Aorta (tissue), 5 donors: Measurements from ENCODE around the gene PTGIS. TPM values are rescaled to one million over a fixed set of nuclear protein-coding genes. Genes with fewer than 3 reads are reported as not detected.

Experiments
- ATAC-seq: fragments of 200-7000 bp; cut with Tn5 transposase; one replicate; pipeline ENCODE4 v1.9.1; 2022; ENCODE audit warnings: moderate library complexity; ENCODE audit not compliant: low FRiP score
- DNase-seq, 2 donors: peaks; one replicate each; pipeline ENCODE4 v3.0.0-alpha.2; 2020
- H3K27ac ChIP-seq, 2 donors: one replicate each; pipeline ENCODE4 v1.5.1; 2013; ENCODE audit warnings: low read length in 2 of 2, mild to moderate bottlenecking in 2 of 2, moderate library complexity in 2 of 2, control low read depth in 1 of 2, inconsistent platforms in 1 of 2, low read depth in 1 of 2
- H3K27me3 ChIP-seq, 2 donors: one replicate each; pipeline ENCODE4 v1.6.1; 2013; ENCODE audit warnings: control low read depth in 1 of 2, low read length in 1 of 2, mild to moderate bottlenecking in 1 of 2, moderate library complexity in 1 of 2; ENCODE audit not compliant: insufficient read depth in 2 of 2, control insufficient read depth in 1 of 2
- H3K36me3 ChIP-seq, 2 donors: one replicate each; pipeline ENCODE4 v1.6.1; 2013; ENCODE audit warnings: control low read depth in 1 of 2, low read length in 1 of 2, mild to moderate bottlenecking in 1 of 2; ENCODE audit not compliant: insufficient read depth in 2 of 2, control insufficient read depth in 1 of 2
- H3K4me1 ChIP-seq, 2 donors: one replicate each; pipeline ENCODE4 v1.6.1; 2013; ENCODE audit warnings: low read length in 2 of 2, control low read depth in 1 of 2, mild to moderate bottlenecking in 1 of 2, moderate library complexity in 1 of 2; ENCODE audit not compliant: insufficient read depth in 2 of 2, control insufficient read depth in 1 of 2
- H3K4me3 ChIP-seq, 2 donors: one replicate each; pipeline ENCODE4 v1.5.1; 2013; ENCODE audit warnings: low read length in 2 of 2, control low read depth in 1 of 2, mild to moderate bottlenecking in 1 of 2
- H3K9me3 ChIP-seq: one replicate; pipeline ENCODE4 v1.6.1; 2013; ENCODE audit warnings: mild to moderate bottlenecking, low read length; ENCODE audit not compliant: control insufficient read depth
- WGBS, 2 donors: extraction: QIAGEN DNeasy Blood & Tissue Kit; methylation state at CpG; one replicate each; pipeline ENCODE4 v1.1.7; 2013; 5-methylcytosine and 5-hydroxymethylcytosine counted together
- intact Hi-C, 2 donors: fragments of 100-400 bp; cut with DNase I; formaldehyde crosslinking; loops; one replicate each; pipeline versions ENCODE4 v1.14.2 to v1.15.0; 2022
- polyA plus RNA-seq, 2 donors: library from polyadenylated mRNA; stranded (reverse); fragments of 200-250 nt; gene quantifications; one replicate each; pipeline ENCODE4 v1.2.3, GENCODE V29; 2013
- total RNA-seq, 2 donors: library from RNA; stranded (reverse); fragmentation: NEBNext Ultra II Directional; extraction: Animal tissue kit (Norgen Biotek cat#: 25700); gene quantifications; one replicate each; pipeline ENCODE4 v1.2.1, GENCODE V29; 2021
- donor health status: healthy with polysubstance abuse.
- donor health status: Bipolar disorder and iron deficiency.
- donor health status: DM: no; HTN: no; CAD: no.
- donor health status: DM: no; HTN: no; CAD: no.
- donor health status: DM: yes; HTN: yes; CAD: no.

PTGIS gene
- total and polyA plus RNA-seq, 4 donors, result 53.6 to 637 (median 233) TPM

- no peak overlapping the region for H3K27ac ChIP-seq
These were observed 103.4 kb downstream of the PTGIS start for GRCh38 chr20:49464556-49464955.

GRCh38 chr20:49462626-49463025 lies 105.3 kb downstream of the PTGIS start:
- no peaks in the 10 kb centered on the region for H3K36me3 ChIP-seq
- intact Hi-C loops, result no loop called here
- ATAC-seq (no peak), DNase-seq (no peak)
- WGBS, 2 donors, result 17 to 20% methylated on average over 6 of the region's 6 CpGs
- no peaks in the 10 kb centered on the region for H3K27me3 ChIP-seq
- H3K4me1 ChIP-seq, result no peaks in the 10 kb centered on the region
- no peak overlapping the region for H3K4me3 ChIP-seq
- H3K27ac ChIP-seq, result no peak overlapping the region
- H3K9me3 ChIP-seq, result no peaks in the 10 kb centered on the region

More at GRCh38 chr20:49464556-49464955, 103.4 kb downstream of the PTGIS start:
- Histone ChIP-seq H3K4me1 (no peaks in the 10 kb centered on the region), H3K36me3 (no peaks in the 10 kb centered on the region), H3K27me3 (no peaks in the 10 kb centered on the region), H3K9me3 (no peaks in the 10 kb centered on the region), H3K4me3 (no peak overlapping the region)
- no peak for ATAC-seq
- no peak for DNase-seq
- intact Hi-C loops, result no loop called here
- WGBS, 2 donors, result 98 to 99% methylated on average over 7 of the region's 7 CpGs

GRCh38 chr20:49461894-49462620 lies 105.9 kb downstream of the PTGIS start:
- ATAC-seq (no peak), DNase-seq (no peak)
- 77 to 95% methylated on average over 9 of the region's 9 CpGs for WGBS, 2 donors
- Histone ChIP-seq H3K9me3 (no peaks in the 10 kb centered on the region), H3K4me1 (no peaks in the 10 kb centered on the region), H3K4me3 (no peak overlapping the region), H3K27me3 (no peaks in the 10 kb centered on the region), H3K27ac (no peak overlapping the region), H3K36me3 (no peaks in the 10 kb centered on the region)
- intact Hi-C loops, result no loop called here

DNA sequence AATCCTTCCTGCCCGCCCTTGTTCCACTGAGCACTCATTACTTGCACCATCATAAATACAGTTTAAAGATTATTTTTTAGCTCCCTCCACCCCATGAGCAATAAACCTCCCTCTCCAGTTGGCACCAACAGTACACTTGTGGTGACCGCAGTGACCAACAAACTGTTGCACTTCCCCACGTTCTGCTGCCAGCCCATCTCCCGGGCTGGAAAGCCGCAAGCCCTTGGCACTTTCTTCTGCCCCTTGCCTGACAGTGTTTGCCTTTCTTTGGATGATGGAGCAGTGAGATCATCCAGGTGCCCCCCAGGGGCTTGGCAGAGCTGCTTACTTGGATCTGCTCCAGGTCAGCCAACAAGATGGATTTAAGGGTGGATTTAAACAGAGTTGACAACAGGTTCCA lies 107.0 kb downstream of the PTGIS start:
- no peak for ATAC-seq
- Histone ChIP-seq H3K4me3 (no peak overlapping the region), H3K36me3 (no peaks in the 10 kb centered on the region), H3K4me1 (no peaks in the 10 kb centered on the region), H3K27me3 (no peaks in the 10 kb centered on the region), H3K9me3 (no peaks in the 10 kb centered on the region), H3K27ac (no peak overlapping the region)
- intact Hi-C loops, result no loop called here
- WGBS, 2 donors, result 24 to 55% methylated on average over 5 of the region's 5 CpGs
- DNase-seq, result no peak

DNA sequence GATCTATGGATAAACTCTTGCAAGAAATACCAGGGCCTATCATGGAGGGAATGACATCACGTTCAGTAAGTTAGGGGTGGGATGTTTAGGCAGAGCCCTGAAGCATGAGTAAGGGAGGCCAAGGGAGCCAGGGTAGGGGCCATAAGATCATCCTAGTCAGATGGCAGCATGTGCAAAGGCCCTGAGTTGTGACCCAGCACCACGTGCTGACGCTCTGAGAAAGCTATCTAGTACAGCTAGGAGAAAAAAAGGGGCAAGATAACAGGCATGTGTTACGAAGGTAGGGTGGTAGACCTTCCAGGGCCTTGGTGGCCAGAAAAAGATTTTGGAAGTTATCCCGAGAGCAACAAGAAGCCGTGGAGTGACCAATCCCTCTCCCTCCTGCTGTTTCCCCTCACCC lies 107.8 kb downstream of the PTGIS start:
- Histone ChIP-seq H3K4me1 (no peaks in the 10 kb centered on the region), H3K4me3 (no peak overlapping the region), H3K9me3 (no peaks in the 10 kb centered on the region), H3K36me3 (no peaks in the 10 kb centered on the region), H3K27ac (no peak overlapping the region), H3K27me3 (no peaks in the 10 kb centered on the region)
- DNase-seq (no peak), ATAC-seq (no peak)
- intact Hi-C loops, result no loop called here
- WGBS, 2 donors, result 81 to 93% methylated on average over 6 of the region's 6 CpGs

DNA sequence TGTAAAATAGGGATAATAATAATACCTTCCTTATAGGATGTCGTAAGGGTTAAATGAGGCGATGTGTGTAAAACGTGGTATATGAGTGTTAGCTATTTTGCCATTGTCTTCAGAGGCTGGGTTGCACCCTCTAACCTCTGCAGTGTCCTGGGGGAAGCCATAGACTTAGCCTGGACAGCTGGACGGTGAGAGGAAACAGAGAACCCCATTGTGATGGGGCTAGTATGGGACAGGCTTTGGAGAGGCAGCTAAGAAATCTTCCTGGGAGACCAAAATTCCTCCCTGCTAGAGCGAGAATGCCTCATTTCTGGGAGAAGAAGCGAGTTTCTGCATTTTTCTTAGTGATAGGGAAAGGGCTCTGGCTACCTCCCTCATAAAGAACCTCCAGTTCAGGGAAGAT lies 108.3 kb downstream of the PTGIS start:
- Histone ChIP-seq H3K4me1 (no peaks in the 10 kb centered on the region), H3K27ac (no peak overlapping the region), H3K36me3 (no peaks in the 10 kb centered on the region), H3K9me3 (no peaks in the 10 kb centered on the region), H3K4me3 (no peak overlapping the region), H3K27me3 (no peaks in the 10 kb centered on the region)
- WGBS, 2 donors, result 90 to 91% methylated on average over 6 of the region's 6 CpGs
- DNase-seq (no peak), ATAC-seq (no peak)
- intact Hi-C loops, result no loop called here

- intact Hi-C loops, result no loop called here
- no peaks in the 10 kb centered on the region for H3K27me3 ChIP-seq
- no peak overlapping the region for H3K27ac ChIP-seq
- no peaks in the 10 kb centered on the region for H3K9me3 ChIP-seq
- no peaks in the 10 kb centered on the region for H3K4me1 ChIP-seq
- no peaks in the 10 kb centered on the region for H3K36me3 ChIP-seq
- ATAC-seq, result no peak
- no peak for DNase-seq
- 38 to 53% methylated on average over 1 of the region's 1 CpG for WGBS, 2 donors
- no peak overlapping the region for H3K4me3 ChIP-seq
These were observed 110.5 kb downstream of the PTGIS start for GRCh38 chr20:49457444-49457843.

DNA sequence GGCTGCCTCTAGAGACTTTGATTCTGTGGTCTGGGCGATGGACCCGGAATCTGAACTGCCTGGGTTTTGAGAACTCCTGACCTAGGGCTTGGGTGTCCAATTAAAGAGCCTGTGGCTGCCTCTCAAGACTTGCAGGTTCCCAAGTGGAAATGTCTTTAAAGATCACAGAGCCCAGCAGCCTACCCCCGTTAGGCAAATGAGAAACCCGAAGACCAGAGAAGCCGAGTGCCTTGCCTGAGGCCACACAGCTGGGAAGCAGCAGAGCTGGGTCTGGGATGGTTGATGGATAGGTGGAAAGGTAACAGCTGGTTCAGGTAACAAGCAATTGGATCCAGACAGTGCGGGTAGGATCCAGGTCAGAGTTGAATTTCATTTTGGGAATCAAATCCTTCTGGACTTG lies 111.3 kb downstream of the PTGIS start:
- DNase-seq (no peak), ATAC-seq (no peak)
- 95 to 96% methylated on average over 6 of the region's 6 CpGs for WGBS, 2 donors

DNA sequence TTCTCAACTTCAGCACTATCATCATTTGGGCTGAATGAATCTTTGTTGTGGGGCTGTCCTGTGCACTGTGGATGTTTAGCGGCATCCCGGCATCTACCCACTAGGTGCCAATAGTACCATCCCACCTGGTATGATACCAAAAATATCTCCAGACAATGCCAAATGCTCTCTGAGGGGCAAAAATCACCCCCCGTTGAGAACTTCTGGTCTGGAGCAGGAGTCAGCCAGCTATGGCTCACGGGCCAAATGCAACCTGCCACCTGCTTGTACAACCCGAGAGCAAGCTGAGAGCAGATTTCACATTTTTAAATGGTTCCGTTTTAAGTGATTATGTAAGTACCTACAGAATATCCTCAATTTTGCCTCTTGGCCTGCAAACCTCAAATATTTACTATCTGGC lies 112.2 kb downstream of the PTGIS start:
- Histone ChIP-seq H3K27ac (no peak overlapping the region), H3K4me1 (no peaks in the 10 kb centered on the region), H3K27me3 (no peaks in the 10 kb centered on the region), H3K9me3 (no peaks in the 10 kb centered on the region), H3K36me3 (no peaks in the 10 kb centered on the region), H3K4me3 (no peak overlapping the region)
- WGBS, 2 donors, result 87 to 92% methylated on average over 6 of the region's 6 CpGs
- intact Hi-C loops, result no loop called here
- DNase-seq, result no peak
- no peak for ATAC-seq

More for the DNA sequence above, 111.3 kb downstream of the PTGIS start:
- H3K4me3 ChIP-seq, result no peak overlapping the region
- H3K4me1 ChIP-seq, result no peaks in the 10 kb centered on the region
- no peak overlapping the region for H3K27ac ChIP-seq
- intact Hi-C loops, result no loop called here
- no peaks in the 10 kb centered on the region for H3K27me3 ChIP-seq
- no peaks in the 10 kb centered on the region for H3K36me3 ChIP-seq
- H3K9me3 ChIP-seq, result no peaks in the 10 kb centered on the region
